Amniotic epithelial cell (primary cell): ENCODE data around the gene NRDE2.
"Not testable (repeated sequence)": the region's sequence is repeated elsewhere in the genome, so short reads cannot be mapped to it uniquely, and the experiment has no call there.

Source experiments
- DNase-seq: peaks from one replicate; pipeline ENCODE4 v3.0.0-alpha.2; 2010; ENCODE audit warnings: low read depth

Gene NRDE2

DNA sequence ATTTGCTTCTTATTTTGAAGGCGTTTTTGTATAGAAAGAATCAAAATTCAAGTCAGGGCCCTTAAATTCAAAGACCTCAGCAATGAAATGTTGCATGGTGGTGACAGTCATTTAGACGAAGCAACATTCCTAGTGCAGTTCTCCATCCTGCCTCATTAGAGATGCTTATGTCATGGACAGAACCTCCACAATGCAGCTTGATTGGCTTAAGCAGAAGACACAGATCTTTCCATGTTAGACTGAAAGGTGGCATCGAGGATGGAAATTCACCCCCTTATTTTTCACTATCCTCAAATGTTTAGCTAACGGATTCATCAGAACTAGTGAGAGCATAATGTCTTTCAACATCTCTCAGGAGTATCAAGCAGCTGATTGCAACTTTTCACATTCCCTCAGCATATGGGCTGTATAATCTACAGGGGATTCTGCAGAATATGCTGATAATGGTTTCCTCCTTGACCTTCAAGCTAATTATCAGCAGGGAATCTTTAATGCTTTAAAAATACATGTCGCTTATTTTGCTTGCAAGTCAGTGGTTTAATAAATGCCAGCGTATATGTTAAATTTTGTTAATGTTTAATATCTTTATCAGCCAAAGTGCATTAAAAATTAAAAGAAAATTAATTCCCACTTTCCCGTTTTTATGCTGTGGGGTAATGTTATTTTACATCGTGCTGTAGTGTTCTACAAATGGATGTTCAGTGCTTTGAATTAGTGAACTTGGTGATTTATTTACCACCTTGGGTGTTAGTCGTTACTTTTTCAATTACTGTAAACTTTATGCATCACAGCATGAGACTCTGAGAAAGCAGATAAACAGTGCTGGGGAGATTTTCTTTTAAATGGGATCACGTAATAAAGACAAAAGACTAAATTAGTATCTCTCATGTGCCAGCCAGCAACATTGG is 12.8 kb upstream of the NRDE2 start:
- DNase-seq = no peak

DNA sequence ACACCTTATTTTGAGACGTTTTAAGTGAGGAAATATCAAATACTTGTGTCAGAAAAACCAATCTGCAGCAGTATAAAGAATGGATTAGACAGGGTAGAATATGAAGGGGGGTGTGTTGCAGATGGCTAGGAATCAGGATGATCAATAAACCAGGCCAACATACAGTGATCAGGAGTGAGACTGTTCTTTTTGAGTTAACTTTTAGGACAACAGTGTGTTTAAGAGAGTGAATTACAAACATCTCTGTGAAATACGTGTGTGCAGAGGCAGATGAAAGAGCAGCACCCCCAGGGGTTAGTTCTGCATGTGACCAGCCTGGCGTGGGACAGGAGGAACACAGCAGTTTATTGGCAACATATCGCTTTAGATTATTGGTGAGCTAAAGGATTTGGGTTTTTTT is 10.6 kb upstream of the NRDE2 start:
- no peak for DNase-seq

DNA sequence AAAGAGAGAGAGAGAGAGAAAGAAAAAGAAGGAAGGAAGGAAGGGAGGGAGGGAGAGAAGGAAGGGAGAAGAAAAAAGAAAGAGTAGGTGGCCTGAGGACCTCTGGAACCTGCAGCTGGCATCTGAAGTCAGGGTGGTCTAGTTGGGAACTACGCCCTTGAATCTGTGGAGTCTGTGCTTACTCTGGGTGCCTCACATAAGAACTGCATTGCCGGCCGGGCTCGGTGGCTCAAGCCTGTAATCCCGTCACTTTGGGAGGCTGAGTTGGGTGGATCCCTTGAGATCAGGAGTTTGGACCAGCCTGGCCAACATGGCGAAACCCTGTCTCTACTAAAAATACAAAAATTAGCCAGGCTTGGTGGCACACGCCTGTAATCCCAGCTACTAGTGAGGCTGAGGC is 10.0 kb upstream of the NRDE2 start:
- no peak for DNase-seq

DNA sequence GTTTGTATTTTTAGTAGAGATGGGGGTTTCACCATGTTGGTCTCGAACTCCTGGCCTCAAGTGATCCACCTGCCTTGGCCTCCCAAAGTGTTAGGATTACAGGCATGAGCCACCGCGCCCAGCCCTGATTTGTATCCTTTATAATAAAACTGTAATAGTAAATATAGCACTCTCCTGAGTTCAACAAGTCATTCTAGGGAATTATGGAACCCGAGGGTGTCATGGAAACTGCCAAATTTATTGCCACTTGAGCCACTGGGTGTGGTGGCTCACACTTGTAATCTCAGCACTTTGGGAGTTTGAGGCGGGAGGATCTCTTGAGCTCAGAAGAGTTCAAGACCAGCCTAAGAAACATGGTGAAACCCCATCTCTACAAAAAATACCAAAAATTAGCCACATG is 9.5 kb upstream of the NRDE2 start:
- not testable (repeated sequence) for DNase-seq

DNA sequence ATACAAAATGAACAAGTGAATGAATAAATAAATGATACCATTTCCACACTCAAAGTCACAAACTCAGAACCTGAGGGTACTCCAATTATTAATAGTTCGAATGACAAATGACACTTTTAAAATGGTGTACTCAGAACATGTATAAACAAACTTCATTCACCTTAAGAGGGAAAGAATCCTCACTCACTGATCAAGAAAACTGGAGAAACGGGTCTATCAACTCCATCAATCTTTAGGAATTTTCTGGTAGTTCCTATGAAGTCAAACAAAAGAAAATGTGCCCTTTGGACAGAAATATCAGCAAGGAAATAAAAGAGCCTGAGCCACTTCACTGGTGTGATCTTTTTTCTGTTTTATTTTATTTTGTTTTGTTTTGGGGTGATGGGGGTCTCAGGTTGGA is 5.2 kb upstream of the NRDE2 start:
- DNase-seq = no peak

DNA sequence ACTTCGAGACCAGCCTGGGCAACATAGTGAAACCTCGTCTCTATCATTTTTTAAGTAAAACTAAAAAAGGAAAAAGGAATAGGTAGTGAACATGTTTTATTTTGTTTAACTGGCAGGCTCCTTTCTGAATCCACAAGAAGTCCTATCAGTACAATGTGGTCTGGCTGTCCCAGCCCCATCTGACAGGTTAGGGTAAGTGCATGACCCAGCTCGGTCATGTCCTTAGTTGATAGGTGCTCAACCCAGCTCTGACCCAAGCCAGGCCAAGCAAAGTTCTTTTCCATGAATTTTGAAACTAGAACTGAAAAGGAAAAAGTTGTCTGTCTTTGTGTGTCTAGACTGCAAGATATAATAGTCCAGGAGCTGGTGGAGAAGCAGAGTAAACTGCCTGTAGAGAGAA is 4.7 kb upstream of the NRDE2 start:
- no peak for DNase-seq

DNA sequence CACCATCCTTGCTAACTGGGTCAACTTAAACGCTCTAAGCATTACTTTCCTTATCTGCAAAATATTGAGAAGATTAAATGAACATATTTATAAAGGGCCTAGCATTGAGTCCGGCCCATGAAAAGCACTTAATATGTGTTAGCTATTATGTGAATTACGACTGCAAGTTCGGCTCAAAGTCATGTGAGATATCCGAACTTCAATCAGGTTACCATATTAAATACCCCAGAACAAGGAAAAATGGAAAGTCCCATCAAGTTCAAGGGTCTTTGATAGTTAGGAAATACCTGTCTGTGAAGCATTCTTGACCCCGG is 487 bp upstream of the NRDE2 start:
- DNase-seq = no peak

DNA sequence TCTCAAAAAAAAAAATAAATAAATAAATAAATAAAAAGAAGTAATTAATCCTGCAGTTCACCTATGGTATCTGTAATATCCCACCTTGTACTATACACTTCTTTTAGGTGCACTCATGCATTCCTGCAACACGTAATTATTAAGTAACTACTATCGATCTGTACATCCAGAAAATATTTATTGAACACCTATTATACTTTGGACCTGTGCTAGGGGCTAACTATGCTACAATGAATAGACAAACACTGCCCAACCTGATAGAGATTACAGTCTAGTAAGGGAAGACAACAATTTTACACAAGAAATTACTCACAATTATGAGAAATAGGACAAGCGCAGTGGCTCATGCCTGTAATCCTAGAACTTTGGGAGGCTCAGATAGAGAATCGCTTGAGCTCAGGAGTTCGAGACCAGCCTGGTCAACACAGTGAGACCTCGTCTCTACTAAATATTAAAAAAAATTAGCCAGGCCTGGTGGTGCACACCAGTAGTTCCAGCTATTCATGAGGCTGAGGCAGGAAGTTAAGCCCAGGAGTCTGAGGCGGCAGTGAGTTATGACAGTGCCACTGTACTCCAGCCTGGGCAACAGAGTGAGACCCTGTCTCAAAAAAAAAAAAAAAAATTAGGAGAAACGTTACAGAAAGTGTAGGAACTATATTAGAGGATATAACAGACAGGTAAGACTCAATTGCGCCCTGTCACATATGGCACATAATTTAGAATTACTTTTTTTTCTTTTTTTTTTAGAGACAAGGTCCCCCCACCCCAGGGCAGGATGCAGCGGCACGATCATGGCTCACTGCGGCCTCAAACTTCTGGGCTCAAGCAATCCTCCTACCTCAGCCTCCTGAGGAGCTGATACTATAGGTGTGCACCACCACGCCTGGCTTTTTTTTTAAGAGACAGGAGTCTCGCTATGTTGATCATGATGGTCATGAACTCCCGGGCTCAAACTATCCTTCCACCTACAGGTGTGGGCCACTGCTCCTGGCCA is 1.2 kb downstream of the NRDE2 start:
- DNase-seq = no peak

DNA sequence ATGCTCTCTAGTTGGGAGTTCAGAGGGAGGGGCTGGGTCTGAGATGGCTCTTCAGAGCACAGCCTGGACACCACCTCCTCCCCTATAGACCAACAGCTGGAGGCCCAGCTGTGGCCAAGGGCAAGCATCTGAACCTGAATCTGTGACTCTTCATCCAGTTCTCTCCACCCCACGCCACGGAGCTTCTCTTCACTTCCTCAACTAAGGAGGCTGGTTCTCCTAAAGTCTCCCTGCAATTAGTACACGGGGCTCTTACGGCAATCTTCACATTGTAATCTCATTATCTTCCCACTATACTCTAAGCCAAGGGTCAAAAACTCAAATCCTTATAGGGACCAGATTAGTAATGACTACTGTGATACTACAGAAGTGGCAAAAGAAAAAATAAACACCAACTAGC is 9.8 kb downstream of the NRDE2 start:
- DNase-seq = no peak

DNA sequence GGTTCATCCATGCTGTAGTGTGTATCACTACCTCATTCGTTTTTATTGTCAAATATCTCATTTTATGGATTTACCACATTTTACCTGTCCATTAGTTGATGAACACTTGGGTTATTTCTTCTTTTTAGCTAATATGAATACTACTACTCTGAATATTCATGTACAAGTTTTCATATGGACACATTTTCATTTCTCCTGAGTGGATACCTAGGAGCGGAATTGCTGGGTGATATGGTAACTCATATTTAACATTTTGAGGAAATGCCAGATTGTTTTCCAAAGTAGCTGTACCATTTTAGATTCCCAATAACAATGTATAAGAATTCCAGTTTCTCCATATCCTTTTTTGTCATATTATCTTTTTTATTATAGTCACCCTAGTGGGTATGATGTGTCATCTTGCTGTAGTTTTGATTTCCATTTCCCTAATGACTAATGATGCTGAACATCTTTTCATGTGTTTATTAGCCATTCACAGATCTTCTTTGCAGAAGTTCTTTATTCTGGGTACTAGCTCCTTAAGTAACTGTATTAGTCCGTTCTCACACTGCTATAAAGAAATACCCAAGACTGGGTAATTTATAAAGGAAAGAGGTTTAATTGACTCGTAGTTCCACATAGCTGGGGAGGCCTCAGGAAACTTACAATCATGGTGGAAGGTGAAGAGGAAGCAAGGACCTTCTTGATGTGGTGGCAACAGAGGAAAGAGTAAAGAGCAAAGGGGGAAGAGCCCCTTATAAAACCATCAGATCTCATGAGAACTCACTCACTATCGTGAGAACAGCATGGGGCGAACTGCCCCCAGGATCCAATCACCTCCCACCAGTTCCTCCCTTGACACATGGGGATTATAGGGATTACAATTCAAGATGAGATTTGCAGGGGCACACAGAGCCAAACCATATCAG is 11.9 kb downstream of the NRDE2 start:
- no peak for DNase-seq

DNA sequence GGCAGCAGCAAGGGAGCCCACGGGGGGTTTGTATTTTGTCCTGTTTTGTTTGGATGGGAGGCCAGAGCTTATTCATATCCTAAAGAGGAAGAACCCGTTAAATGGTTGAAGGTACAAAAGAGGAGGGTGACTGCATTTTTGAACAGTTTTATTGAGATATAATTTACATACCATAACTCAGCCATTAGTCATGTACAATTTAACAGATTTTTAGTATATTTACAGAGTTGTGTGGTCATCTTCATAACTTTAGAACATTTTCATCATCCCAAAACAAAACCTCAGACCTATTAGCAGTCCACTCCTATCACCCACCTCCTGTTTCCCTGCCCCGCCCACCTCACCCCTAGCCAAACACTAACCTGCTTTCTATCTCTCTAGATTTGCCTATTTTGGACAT is 12.6 kb downstream of the NRDE2 start:
- DNase-seq = no peak

DNA sequence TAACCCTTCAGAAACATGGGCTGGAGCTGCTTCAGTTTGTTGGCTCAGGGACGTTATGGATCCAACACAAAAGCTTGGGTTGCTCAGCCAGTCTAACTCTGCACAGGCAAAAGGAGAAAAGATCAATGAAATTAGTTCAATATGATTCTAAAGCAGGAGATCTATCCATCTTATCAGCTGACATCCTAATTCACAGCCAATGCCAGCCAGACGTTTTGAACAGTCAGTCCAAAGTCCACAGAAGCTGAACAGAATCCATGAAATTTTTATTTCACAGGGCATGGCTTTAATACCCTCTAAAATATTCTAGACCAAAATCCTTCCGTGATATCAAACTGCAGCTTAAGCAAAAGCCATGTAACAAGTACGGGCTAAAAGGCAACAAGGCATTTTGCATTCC is 13.7 kb downstream of the NRDE2 start:
- DNase-seq = no peak

DNA sequence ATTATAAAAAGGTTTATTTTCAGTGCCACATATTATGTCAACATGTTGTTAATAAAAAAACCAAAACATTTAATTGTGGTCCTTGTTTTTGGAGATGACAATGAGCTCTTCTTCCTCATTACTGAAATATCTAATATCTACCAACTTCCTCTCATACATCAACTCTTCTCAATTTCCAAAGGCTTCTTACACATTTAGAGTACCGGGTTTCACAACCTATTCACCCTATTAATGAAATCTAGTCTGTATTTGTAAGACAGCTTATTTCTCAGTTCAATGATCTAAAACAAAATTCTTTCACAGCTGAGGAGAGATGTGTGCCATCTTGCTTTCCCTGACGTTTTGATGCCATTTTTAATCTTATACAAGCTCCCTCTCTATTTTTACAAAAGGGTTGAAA is 14.5 kb downstream of the NRDE2 start:
- no peak for DNase-seq

DNA sequence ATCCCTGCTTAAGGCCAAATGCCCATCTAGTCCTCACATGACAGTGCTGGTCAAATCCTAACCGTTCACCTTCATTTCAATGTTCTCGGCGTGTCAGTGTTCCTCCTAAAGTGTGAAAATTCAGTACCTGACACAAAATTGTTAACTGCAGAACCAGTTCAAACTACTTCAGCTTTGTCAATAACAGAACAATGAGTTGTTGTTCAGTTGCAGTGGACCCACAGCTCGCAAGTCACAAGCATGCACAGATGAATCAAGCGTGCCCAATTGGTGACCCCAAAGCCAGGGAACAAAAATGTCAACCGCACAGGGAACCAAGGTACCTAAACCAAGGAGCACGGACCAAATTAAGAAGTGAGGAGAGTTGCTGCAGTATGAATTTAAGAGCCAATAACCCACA is 23.2 kb downstream of the NRDE2 start:
- DNase-seq = no peak

DNA sequence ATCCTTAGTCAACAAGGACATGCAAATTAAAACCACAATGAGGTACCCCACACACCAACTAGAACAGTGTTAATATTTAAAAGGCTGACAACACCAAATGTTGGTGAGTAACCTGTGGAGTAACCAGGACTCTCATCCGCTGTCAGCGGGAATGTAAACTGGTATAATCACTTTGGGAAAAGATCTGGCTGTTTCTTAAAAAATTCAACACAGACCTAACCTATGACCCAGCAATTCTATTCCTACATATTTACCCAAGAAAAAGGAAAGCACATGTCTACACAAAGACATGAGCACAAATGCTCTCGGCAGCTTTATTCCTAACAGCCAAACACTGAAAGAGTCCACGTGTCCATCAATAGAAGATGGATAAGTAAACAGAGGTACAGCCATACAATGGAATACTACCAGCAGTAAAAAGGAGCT is 26.6 kb downstream of the NRDE2 start:
- DNase-seq = no peak

DNA sequence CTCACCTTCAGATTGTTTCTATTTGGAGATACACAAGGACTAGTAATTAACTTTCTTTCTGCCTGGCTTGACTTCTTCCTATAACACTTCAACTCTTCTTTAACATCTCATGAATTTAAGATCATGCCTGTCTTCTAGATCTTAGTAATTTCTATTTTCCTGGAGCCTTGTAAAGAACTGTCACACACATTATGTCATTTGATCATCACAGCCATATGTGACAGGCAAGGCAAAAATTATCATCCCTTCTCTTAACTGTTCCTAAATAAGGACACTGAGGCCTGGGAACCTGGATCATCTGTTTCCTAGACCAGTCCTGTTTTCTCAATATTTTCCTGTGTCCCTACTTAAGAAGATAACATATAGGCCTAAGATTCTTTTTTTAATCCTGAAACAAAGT is 27.2 kb downstream of the NRDE2 start:
- DNase-seq = no peak

DNA sequence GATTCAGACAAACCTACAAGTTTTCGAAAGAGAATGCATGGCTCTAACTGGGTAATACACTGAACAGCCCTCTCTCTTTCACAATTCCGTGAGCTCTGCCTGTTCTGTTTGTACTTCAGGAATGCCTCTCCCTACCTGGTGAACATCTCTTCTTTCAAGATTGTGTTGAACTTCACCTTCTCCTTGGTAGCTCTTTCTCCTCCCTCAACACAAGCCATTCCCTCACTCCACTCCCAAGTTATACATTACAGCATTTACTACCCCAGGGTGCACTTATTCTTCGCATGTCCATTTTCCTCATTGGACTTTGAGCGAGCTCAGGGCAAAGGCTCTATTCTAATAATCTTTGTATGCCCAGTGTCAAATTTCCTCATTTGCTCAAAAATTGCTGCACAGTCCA is 28.3 kb downstream of the NRDE2 start:
- DNase-seq = no peak

DNA sequence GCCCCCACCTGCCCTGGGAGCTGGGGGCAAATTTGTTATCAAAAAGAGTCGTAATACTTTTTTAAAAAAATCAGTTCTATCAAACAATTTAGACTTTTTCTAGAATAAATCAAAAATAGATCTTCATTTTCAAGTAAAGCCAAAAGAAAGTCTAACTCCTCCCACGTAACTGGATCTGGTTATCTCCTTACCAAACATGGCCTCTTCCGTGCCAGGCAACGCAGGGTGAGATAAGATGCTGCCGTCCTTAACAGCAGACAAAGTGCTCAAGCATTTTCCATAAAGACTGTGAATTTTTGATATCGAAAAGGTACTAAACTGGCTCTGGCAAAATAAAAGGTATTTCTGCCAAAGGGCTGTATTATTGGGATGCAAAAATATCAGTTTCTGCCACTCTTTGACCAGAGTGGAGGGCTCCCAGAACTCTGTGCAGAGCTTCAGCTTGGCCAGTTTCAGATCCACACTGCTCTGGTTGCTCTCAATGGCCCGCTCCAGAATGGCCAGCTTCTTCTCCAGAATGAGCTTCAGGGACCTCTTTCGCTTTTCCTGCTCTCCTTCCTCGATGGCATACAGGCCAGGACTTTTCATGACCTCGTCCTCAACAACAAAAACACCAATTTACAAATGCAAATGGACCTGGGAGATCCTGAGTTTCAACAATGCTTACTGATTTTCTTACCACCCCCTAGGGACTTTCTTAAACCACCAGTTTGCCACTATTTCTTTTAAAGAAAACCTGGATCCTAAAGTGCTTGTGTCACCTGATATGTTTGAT is 29.0 kb downstream of the NRDE2 start:
- DNase-seq = peak; percentile 79

DNA sequence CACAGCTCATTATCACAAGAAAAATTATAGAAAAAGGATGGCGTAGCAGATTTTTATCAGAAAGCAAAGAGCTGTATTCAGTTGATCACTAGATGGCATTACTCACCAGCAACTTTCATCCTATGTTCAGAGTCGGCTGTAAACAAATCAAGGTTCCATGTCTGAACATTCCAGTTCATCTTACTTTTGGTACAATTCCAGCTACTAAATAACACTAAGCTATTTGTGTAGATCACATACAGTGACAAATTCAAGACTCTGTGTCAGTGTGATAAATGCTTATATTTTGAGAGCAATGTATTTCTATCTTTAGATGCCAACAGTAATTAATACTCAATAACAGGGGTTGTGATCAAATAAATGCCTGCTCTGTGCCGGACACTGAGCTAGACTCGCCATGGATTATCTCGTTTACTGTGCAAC is 30.1 kb downstream of the NRDE2 start:
- DNase-seq = peak; percentile 86

DNA sequence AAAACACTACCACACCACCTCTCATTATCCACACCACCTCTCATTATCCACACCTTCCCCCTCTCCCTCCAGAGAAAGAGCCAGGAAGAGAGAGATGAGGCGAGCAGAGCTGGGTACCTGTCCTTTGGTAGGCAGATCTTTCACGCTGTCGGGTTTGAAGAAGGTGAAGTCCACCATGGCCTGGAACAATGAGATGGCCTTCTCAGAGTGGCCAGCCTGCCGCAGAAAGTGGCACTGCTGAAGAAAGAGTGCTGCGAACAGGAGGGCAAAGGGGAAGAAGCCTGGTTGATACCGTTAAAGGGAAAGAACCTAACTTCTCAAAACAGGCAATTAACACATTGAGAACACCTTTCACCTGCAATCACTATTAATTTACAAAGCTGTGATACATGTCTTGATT is 30.6 kb downstream of the NRDE2 start:
- DNase-seq = no peak

DNA sequence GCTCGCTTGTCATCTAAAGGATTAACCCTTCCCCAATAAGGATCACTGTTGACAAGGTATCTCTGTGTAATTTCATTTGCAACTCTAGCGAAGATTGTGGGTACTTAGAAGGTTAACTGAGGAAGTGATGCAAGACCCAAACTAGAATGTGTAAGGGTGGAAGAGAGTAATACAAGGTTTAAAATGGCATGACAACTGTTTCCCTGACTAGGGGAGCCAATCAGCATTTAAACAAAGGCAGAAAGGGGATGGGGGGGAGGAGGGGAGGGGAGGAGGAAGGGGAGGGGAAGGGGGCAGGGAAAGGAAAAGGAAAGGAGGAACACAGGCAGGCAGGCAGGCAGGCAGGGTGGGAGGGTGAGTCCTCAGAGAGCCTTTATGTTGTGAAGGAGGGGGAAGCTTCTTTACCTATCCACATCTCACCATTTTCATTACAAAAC is 31.1 kb downstream of the NRDE2 start:
- peak; percentile 79 for DNase-seq
